HepG2 (cell line): ENCODE results near the gene NAPSA. TPM values are rescaled to one million over a fixed set of nuclear protein-coding genes. Genes with fewer than 3 reads are reported as not detected.

Experiments
- BRD4 ChIP-seq: sonication (generic); formaldehyde crosslinking; IDR thresholded peaks from 2 replicates; pipeline ENCODE4 v1.4.0; 2020; ENCODE audit warnings: missing genetic modification reagents
- NPAS2 ChIP-seq: sonication (generic); formaldehyde crosslinking; IDR thresholded peaks from 2 replicates; pipeline ENCODE4 v1.8.0; 2022; ENCODE audit warnings: mild to moderate bottlenecking, missing genetic modification reagents, borderline replicate concordance
- SSRP1 ChIP-seq: IDR thresholded peaks from 2 replicates; pipeline ENCODE4 v1.6.1; 2016; ENCODE audit warnings: control low read depth
- ZMYM3 ChIP-seq: sonication (generic); formaldehyde crosslinking; IDR thresholded peaks from 2 replicates; pipeline ENCODE4 v1.5.1; 2020; ENCODE audit warnings: mild to moderate bottlenecking, missing genetic modification reagents
- ZNF275 ChIP-seq: sonication (generic); formaldehyde crosslinking; IDR thresholded peaks from 2 replicates; pipeline ENCODE4 v1.8.0; 2022; ENCODE audit warnings: missing genetic modification reagents, mild to moderate bottlenecking, inconsistent platforms, borderline replicate concordance
- ZNF468 ChIP-seq: sonication (generic); formaldehyde crosslinking; IDR thresholded peaks from 2 replicates; pipeline ENCODE4 v1.8.0; 2022; ENCODE audit warnings: mild to moderate bottlenecking, moderate library complexity, missing genetic modification reagents
- polyA plus RNA-seq, 8 experiments: library from polyadenylated mRNA; depleted of rRNA in 3 of 8; stranded (reverse) in 7 of 8; unstranded in 1 of 8; fragments of >200 nt; fragmentation: Illumina TruSeq in 4 of 8; extraction: Trizol in 4 of 8; gene quantifications; 2 replicates each; pipeline versions ENCODE4 v1.2.1 to v1.2.3, GENCODE V29; 2011 to 2016; ENCODE audit warnings: low read depth in 4 of 8, missing spikeins in 1 of 8, mixed read lengths in 1 of 8; ENCODE audit not compliant: insufficient read depth in 1 of 8
- total RNA-seq, 5 experiments: library from RNA; depleted of rRNA; stranded (reverse); fragments of >200 nt; fragmentation: Illumina TruSeq; extraction: Trizol; gene quantifications; 2 replicates each; pipeline ENCODE4 v1.2.3, GENCODE V29; 2016; ENCODE audit warnings: low read depth in 1 of 5
- TF ChIP-seq, protein P1 (sequence below): sonication (generic); formaldehyde crosslinking; IDR thresholded peaks from 2 replicates; pipeline ENCODE4 v1.8.1; 2023; ENCODE audit warnings: mild to moderate bottlenecking, moderate library complexity, missing genetic modification reagents
- TF ChIP-seq, protein P2 (sequence below): sonication (generic); formaldehyde crosslinking; IDR thresholded peaks from 2 replicates; pipeline ENCODE4 v1.4.0; 2020; ENCODE audit warnings: missing genetic modification reagents, borderline replicate concordance
- TF ChIP-seq, protein P3 (sequence below): sonication (generic); formaldehyde crosslinking; IDR thresholded peaks from 2 replicates; pipeline ENCODE4 v1.5.0; 2020; ENCODE audit warnings: missing genetic modification reagents
- TF ChIP-seq, protein P4 (sequence below): sonication (generic); formaldehyde crosslinking; IDR thresholded peaks from 2 replicates; pipeline ENCODE4 v1.8.1; 2023; ENCODE audit warnings: mild to moderate bottlenecking, missing genetic modification reagents
- TF ChIP-seq, protein P5 (sequence below): sonication (generic); formaldehyde crosslinking; IDR thresholded peaks from 2 replicates; pipeline ENCODE4 v1.8.0; 2022; ENCODE audit warnings: low read depth, missing genetic modification reagents
- TF ChIP-seq, protein P6 (sequence below): sonication (generic); formaldehyde crosslinking; IDR thresholded peaks from 2 replicates; pipeline ENCODE4 v1.5.1; 2020; ENCODE audit warnings: mild to moderate bottlenecking, missing genetic modification reagents, moderate library complexity

NAPSA gene
- total and polyA plus RNA-seq, 2 of the 13 experiments (the other 11 are each of a cell fraction or from before 2014, with no cell fraction given), result not detected

GRCh38 chr19:50325310-50326100 is 39.9 kb downstream of the NAPSA start (continued):
- TF ChIP-seq, protein P1, sequence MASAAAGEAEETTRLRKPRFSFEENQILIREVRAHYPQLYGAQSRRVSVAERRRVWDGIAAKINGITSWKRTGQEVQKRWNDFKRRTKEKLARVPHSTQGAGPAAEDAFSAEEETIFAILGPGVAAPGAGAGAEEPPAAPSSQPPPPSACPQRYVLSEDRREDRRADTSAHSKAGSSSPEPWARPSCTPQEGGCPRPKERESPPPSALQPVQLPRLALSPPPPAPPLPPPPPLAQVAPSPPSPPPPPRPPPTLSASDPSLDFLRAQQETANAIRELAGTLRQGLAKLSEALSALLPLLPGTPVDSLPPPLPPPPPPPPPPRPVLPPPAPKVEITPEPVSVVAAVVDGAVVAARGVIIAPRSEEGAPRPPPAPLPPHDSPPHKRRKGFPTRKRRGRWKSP, result peak; percentile 60; the same call in 1 of the 2 replicates
- TF ChIP-seq ZMYM3 (CRISPR knock-in tag) (no peak), SSRP1 (CRISPR knock-in tag) (no peak), BRD4 (CRISPR knock-in tag) (no peak), ZNF468 (no peak), ZNF275 (0 out of 2 replicates have a peak, but pooled peaks have one; percentile 62), NPAS2 (CRISPR knock-in tag) (no peak)
- TF ChIP-seq, protein P2, sequence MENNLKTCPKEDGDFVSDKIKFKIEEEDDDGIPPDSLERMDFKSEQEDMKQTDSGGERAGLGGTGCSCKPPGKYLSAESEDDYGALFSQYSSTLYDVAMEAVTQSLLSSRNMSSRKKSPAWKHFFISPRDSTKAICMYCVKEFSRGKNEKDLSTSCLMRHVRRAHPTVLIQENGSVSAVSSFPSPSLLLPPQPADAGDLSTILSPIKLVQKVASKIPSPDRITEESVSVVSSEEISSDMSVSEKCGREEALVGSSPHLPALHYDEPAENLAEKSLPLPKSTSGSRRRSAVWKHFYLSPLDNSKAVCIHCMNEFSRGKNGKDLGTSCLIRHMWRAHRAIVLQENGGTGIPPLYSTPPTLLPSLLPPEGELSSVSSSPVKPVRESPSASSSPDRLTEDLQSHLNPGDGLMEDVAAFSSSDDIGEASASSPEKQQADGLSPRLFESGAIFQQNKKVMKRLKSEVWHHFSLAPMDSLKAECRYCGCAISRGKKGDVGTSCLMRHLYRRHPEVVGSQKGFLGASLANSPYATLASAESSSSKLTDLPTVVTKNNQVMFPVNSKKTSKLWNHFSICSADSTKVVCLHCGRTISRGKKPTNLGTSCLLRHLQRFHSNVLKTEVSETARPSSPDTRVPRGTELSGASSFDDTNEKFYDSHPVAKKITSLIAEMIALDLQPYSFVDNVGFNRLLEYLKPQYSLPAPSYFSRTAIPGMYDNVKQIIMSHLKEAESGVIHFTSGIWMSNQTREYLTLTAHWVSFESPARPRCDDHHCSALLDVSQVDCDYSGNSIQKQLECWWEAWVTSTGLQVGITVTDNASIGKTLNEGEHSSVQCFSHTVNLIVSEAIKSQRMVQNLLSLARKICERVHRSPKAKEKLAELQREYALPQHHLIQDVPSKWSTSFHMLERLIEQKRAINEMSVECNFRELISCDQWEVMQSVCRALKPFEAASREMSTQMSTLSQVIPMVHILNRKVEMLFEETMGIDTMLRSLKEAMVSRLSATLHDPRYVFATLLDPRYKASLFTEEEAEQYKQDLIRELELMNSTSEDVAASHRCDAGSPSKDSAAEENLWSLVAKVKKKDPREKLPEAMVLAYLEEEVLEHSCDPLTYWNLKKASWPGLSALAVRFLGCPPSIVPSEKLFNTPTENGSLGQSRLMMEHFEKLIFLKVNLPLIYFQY (CRISPR knock-in tag), result peak; percentile 87; the same call in 1 of the 2 replicates
- TF ChIP-seq, protein P3, sequence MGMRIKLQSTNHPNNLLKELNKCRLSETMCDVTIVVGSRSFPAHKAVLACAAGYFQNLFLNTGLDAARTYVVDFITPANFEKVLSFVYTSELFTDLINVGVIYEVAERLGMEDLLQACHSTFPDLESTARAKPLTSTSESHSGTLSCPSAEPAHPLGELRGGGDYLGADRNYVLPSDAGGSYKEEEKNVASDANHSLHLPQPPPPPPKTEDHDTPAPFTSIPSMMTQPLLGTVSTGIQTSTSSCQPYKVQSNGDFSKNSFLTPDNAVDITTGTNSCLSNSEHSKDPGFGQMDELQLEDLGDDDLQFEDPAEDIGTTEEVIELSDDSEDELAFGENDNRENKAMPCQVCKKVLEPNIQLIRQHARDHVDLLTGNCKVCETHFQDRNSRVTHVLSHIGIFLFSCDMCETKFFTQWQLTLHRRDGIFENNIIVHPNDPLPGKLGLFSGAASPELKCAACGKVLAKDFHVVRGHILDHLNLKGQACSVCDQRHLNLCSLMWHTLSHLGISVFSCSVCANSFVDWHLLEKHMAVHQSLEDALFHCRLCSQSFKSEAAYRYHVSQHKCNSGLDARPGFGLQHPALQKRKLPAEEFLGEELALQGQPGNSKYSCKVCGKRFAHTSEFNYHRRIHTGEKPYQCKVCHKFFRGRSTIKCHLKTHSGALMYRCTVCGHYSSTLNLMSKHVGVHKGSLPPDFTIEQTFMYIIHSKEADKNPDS (CRISPR knock-in tag), result peak; percentile 77; the same call in 1 of the 2 replicates
- TF ChIP-seq, protein P4, sequence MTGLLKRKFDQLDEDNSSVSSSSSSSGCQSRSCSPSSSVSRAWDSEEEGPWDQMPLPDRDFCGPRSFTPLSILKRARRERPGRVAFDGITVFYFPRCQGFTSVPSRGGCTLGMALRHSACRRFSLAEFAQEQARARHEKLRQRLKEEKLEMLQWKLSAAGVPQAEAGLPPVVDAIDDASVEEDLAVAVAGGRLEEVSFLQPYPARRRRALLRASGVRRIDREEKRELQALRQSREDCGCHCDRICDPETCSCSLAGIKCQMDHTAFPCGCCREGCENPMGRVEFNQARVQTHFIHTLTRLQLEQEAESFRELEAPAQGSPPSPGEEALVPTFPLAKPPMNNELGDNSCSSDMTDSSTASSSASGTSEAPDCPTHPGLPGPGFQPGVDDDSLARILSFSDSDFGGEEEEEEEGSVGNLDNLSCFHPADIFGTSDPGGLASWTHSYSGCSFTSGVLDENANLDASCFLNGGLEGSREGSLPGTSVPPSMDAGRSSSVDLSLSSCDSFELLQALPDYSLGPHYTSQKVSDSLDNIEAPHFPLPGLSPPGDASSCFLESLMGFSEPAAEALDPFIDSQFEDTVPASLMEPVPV, result no peak
- TF ChIP-seq, protein P5, sequence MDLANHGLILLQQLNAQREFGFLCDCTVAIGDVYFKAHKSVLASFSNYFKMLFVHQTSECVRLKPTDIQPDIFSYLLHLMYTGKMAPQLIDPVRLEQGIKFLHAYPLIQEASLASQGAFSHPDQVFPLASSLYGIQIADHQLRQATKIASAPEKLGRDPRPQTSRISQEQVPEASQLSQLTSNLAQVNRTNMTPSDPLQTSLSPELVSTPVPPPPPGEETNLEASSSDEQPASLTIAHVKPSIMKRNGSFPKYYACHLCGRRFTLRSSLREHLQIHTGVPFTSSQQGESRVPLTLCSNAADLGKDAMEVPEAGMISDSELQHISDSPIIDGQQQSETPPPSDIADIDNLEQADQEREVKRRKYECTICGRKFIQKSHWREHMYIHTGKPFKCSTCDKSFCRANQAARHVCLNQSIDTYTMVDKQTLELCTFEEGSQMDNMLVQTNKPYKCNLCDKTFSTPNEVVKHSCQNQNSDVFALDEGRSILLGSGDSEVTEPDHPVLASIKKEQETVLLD, result no peak; the same call in none of the 2 replicates
- TF ChIP-seq, protein P6, sequence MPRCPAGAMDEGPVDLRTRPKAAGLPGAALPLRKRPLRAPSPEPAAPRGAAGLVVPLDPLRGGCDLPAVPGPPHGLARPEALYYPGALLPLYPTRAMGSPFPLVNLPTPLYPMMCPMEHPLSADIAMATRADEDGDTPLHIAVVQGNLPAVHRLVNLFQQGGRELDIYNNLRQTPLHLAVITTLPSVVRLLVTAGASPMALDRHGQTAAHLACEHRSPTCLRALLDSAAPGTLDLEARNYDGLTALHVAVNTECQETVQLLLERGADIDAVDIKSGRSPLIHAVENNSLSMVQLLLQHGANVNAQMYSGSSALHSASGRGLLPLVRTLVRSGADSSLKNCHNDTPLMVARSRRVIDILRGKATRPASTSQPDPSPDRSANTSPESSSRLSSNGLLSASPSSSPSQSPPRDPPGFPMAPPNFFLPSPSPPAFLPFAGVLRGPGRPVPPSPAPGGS (CRISPR knock-in tag), result peak; percentile 82
